Measurements from ENCODE around the gene EMC1. TPM values are rescaled to one million over a fixed set of nuclear protein-coding genes. Genes with fewer than 3 reads are reported as not detected.
A peak's percentile ranks its signal among the peaks of the same experiment; 100 is the strongest.

EMC1 gene
- total RNA-seq, 2 experiments from 2014 or later, result 21.9 to 22.2 TPM

GRCh38 chr1:19203440-19203839 is 47.9 kb downstream of the EMC1 start:
- Histone ChIP-seq H3K4me1 (ENCODE audit: insufficient read depth, low read length) (peaks cover 28% of the 10 kb centered on the region), H3K4me3 (ENCODE audit: low read length) (no peak overlapping the region), H3K9me3 (ENCODE audit: control insufficient read depth in 1 of 2, insufficient read depth in 1 of 2, low read length in 2 of 2) (no peaks in the 10 kb centered on the region), H3K36me3 (ENCODE audit: insufficient read depth, low read length) (peaks cover 29% of the 10 kb centered on the region), H3K27ac (ENCODE audit: low read depth in 1 of 2, low read length in 2 of 2) (no peak overlapping the region), H3K27me3 (ENCODE audit: control insufficient read depth in 1 of 2, insufficient read depth in 2 of 2, low read length in 2 of 2) (no peaks in the 10 kb centered on the region)
- no peaks in the 10 kb centered on the region for H3K27me3 Mint-ChIP-seq
- no peaks in the 10 kb centered on the region for H3K9me3 Mint-ChIP-seq
- ATAC-seq (ENCODE audit: poor library complexity) (no peak), DNase-seq (no peak)
- peaks cover 52% of the 10 kb centered on the region for H3K4me1 Mint-ChIP-seq (ENCODE audit: low read depth)
- no peak overlapping the region for H3K4me3 Mint-ChIP-seq
- POLR2A ChIA-PET, result no interaction called here
- peaks cover 37% of the 10 kb centered on the region for H3K36me3 Mint-ChIP-seq (ENCODE audit: low read depth)
- CTCF ChIA-PET, result interaction anchor here (0.7 kb wide), 1 partner anchor 117 kb away, joined by 3 read pairs; no protein-coding TSS in a partner anchor
- H3K27ac Mint-ChIP-seq, result peak overlapping the region; percentile 30
- TF ChIP-seq CTCF (IDR thresholded peaks at IDR 0.05), result no peak
- intact Hi-C loops (cut with DNase I, micrococcal nuclease), result loop anchor here in 1 of 2 experiments (10.0 kb wide), 1 partner anchor 681 kb away; the partner anchor contains the start of gene OTUD3

GRCh38 chr1:19202396-19202795 is 48.9 kb downstream of the EMC1 start:
- TF ChIP-seq CTCF (IDR thresholded peaks at IDR 0.05), result no peak
- intact Hi-C loops (cut with DNase I, micrococcal nuclease), result loop anchor here in 1 of 2 experiments (10.0 kb wide), 1 partner anchor 682 kb away; the partner anchor contains the start of gene OTUD3
- DNase-seq (peak in 2 of 14 experiments; percentile 20 to 31), ATAC-seq (ENCODE audit: poor library complexity) (peak; percentile 54)
- no peaks in the 10 kb centered on the region for H3K9me3 Mint-ChIP-seq
- Histone ChIP-seq H3K4me1 (ENCODE audit: insufficient read depth, low read length) (peaks cover 19% of the 10 kb centered on the region), H3K36me3 (ENCODE audit: insufficient read depth, low read length) (peaks cover 39% of the 10 kb centered on the region), H3K27ac (ENCODE audit: low read depth in 1 of 2, low read length in 2 of 2) (no peak overlapping the region), H3K4me3 (ENCODE audit: low read length) (no peak overlapping the region), H3K9me3 (ENCODE audit: control insufficient read depth in 1 of 2, insufficient read depth in 1 of 2, low read length in 2 of 2) (no peaks in the 10 kb centered on the region), H3K27me3 (ENCODE audit: control insufficient read depth in 1 of 2, insufficient read depth in 2 of 2, low read length in 2 of 2) (no peaks in the 10 kb centered on the region)
- H3K27me3 Mint-ChIP-seq, result no peaks in the 10 kb centered on the region
- no peak overlapping the region for H3K4me3 Mint-ChIP-seq
- peaks cover 47% of the 10 kb centered on the region for H3K36me3 Mint-ChIP-seq (ENCODE audit: low read depth)
- ChIA-PET POLR2A (no interaction called here), CTCF (no interaction called here)
- no peak overlapping the region for H3K27ac Mint-ChIP-seq
- peaks cover 42% of the 10 kb centered on the region for H3K4me1 Mint-ChIP-seq (ENCODE audit: low read depth)

GRCh38 chr1:19199969-19200604 is 51.2 kb downstream of the EMC1 start:
- Histone ChIP-seq H3K27me3 (ENCODE audit: control insufficient read depth in 1 of 2, insufficient read depth in 2 of 2, low read length in 2 of 2) (no peaks in the 10 kb centered on the region), H3K27ac (ENCODE audit: low read depth in 1 of 2, low read length in 2 of 2) (no peak overlapping the region), H3K9me3 (ENCODE audit: control insufficient read depth in 1 of 2, insufficient read depth in 1 of 2, low read length in 2 of 2) (no peaks in the 10 kb centered on the region), H3K4me3 (ENCODE audit: low read length) (no peak overlapping the region), H3K4me1 (ENCODE audit: insufficient read depth, low read length) (peaks cover 6% of the 10 kb centered on the region), H3K36me3 (ENCODE audit: insufficient read depth, low read length) (peaks cover 61% of the 10 kb centered on the region)
- ChIA-PET POLR2A (no interaction called here), CTCF (no interaction called here)
- Mint-ChIP-seq H3K36me3 (ENCODE audit: low read depth) (peaks cover 70% of the 10 kb centered on the region), H3K9me3 (no peaks in the 10 kb centered on the region), H3K27ac (no peak overlapping the region), H3K4me3 (no peak overlapping the region), H3K27me3 (no peaks in the 10 kb centered on the region), H3K4me1 (ENCODE audit: low read depth) (peaks cover 27% of the 10 kb centered on the region)
- no peak for ATAC-seq (ENCODE audit: poor library complexity)
- no peak for DNase-seq
- no peak for TF ChIP-seq CTCF (IDR thresholded peaks at IDR 0.05)
- intact Hi-C loops (cut with DNase I, micrococcal nuclease), result loop anchor here in 1 of 2 experiments (10.0 kb wide), 1 partner anchor 685 kb away; the partner anchor contains the start of gene OTUD3

Measured in CD4-positive, alpha-beta T cell (primary cell).